ENCODE results near the gene CEND1.

GRCh38 chr11:834371-835316 is 44.8 kb upstream of the CEND1 start:
- TF ChIP-seq POLR2AphosphoS5 (IDR thresholded peaks at IDR 0.05), result peak; percentile 44 to 80 (median 78)
- TF ChIP-seq, protein P1, sequence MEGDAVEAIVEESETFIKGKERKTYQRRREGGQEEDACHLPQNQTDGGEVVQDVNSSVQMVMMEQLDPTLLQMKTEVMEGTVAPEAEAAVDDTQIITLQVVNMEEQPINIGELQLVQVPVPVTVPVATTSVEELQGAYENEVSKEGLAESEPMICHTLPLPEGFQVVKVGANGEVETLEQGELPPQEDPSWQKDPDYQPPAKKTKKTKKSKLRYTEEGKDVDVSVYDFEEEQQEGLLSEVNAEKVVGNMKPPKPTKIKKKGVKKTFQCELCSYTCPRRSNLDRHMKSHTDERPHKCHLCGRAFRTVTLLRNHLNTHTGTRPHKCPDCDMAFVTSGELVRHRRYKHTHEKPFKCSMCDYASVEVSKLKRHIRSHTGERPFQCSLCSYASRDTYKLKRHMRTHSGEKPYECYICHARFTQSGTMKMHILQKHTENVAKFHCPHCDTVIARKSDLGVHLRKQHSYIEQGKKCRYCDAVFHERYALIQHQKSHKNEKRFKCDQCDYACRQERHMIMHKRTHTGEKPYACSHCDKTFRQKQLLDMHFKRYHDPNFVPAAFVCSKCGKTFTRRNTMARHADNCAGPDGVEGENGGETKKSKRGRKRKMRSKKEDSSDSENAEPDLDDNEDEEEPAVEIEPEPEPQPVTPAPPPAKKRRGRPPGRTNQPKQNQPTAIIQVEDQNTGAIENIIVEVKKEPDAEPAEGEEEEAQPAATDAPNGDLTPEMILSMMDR (IDR thresholded peaks at IDR 0.05), result no peak

Data from stomach (tissue), 4 donors.